ENCODE data around the gene OSBP. TPM values are rescaled to one million over a fixed set of nuclear protein-coding genes. Genes with fewer than 3 reads are reported as not detected.

Gene OSBP
- total and polyA plus RNA-seq, 2 experiments from 2014 or later: 11.0 to 39.3 TPM

GRCh38 chr11:59575505-59575904 lies 40.1 kb downstream of the OSBP start:
- Histone ChIP-seq H3K4me2 (no peak overlapping the region), H3K4me3 (no peak overlapping the region), H3K9me2 (ENCODE audit: insufficient read depth) (no peaks in the 10 kb centered on the region), H4K20me1 (replicated peaks; ENCODE audit: insufficient read depth) (peaks cover 4% of the 10 kb centered on the region; the same call in 1 of the 2 replicates), H3F3A (replicated peaks; ENCODE audit: low read depth) (0 out of 2 replicates have a peak, but pooled peaks cover 3% of the 10 kb centered on the region), H3K79me2 (replicated peaks; ENCODE audit: insufficient read depth) (no peaks in the 10 kb centered on the region), H3K27me3 (ENCODE audit: insufficient read depth) (no peaks in the 10 kb centered on the region), H3K36me3 (ENCODE audit: insufficient read depth) (peaks cover 22% of the 10 kb centered on the region), H3K4me1 (ENCODE audit: insufficient read depth) (no peaks in the 10 kb centered on the region), H3K27ac (ENCODE audit: low read depth) (no peak overlapping the region), H2AFZ (no peak overlapping the region)
- Mint-ChIP-seq H3K4me3 (no peak overlapping the region), H3K36me3 (ENCODE audit: low read depth) (peaks cover 57% of the 10 kb centered on the region), H3K9me3 (no peaks in the 10 kb centered on the region), H3K27ac (no peak overlapping the region), H3K4me1 (no peaks in the 10 kb centered on the region), H3K27me3 (ENCODE audit: insufficient read depth, low read depth, poor library complexity) (no peaks in the 10 kb centered on the region)
- ATAC-seq (no peak), DNase-seq (ENCODE audit: low spot score) (no peak)
- TF ChIP-seq, protein P1, sequence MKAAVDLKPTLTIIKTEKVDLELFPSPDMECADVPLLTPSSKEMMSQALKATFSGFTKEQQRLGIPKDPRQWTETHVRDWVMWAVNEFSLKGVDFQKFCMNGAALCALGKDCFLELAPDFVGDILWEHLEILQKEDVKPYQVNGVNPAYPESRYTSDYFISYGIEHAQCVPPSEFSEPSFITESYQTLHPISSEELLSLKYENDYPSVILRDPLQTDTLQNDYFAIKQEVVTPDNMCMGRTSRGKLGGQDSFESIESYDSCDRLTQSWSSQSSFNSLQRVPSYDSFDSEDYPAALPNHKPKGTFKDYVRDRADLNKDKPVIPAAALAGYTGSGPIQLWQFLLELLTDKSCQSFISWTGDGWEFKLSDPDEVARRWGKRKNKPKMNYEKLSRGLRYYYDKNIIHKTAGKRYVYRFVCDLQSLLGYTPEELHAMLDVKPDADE (IDR thresholded peaks at IDR 0.05): no peak
- TF ChIP-seq CREB1 (CRISPR knock-in tag; IDR thresholded peaks at IDR 0.05; ENCODE audit: low read depth) (no peak), ZNF114 (CRISPR knock-in tag; IDR thresholded peaks at IDR 0.05) (no peak), EZH2 (IDR thresholded peaks at IDR 0.05; ENCODE audit: low read depth, unreplicated experiment) (no peak), NANOG (IDR thresholded peaks at IDR 0.05; ENCODE audit: borderline replicate concordance) (no peak), JUNB (IDR thresholded peaks at IDR 0.05; ENCODE audit: unreplicated experiment) (no peak), REST (IDR thresholded peaks at IDR 0.05; ENCODE audit: unreplicated experiment) (no peak), ZNF331 (CRISPR knock-in tag; IDR thresholded peaks at IDR 0.05; ENCODE audit: low read depth) (no peak), STAT1 (IDR thresholded peaks at IDR 0.05; ENCODE audit: unreplicated experiment) (no peak), EZH2phosphoT487 (IDR thresholded peaks at IDR 0.05; ENCODE audit: unreplicated experiment) (no peak), POLR2AphosphoS5 (IDR thresholded peaks at IDR 0.05; ENCODE audit: low read depth) (no peak)
- TF ChIP-seq, protein P2, sequence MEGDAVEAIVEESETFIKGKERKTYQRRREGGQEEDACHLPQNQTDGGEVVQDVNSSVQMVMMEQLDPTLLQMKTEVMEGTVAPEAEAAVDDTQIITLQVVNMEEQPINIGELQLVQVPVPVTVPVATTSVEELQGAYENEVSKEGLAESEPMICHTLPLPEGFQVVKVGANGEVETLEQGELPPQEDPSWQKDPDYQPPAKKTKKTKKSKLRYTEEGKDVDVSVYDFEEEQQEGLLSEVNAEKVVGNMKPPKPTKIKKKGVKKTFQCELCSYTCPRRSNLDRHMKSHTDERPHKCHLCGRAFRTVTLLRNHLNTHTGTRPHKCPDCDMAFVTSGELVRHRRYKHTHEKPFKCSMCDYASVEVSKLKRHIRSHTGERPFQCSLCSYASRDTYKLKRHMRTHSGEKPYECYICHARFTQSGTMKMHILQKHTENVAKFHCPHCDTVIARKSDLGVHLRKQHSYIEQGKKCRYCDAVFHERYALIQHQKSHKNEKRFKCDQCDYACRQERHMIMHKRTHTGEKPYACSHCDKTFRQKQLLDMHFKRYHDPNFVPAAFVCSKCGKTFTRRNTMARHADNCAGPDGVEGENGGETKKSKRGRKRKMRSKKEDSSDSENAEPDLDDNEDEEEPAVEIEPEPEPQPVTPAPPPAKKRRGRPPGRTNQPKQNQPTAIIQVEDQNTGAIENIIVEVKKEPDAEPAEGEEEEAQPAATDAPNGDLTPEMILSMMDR (conservative IDR thresholded peaks at IDR 0.05; ENCODE audit: low read depth in 2 of 2): no peak
- TF ChIP-seq, protein P3, sequence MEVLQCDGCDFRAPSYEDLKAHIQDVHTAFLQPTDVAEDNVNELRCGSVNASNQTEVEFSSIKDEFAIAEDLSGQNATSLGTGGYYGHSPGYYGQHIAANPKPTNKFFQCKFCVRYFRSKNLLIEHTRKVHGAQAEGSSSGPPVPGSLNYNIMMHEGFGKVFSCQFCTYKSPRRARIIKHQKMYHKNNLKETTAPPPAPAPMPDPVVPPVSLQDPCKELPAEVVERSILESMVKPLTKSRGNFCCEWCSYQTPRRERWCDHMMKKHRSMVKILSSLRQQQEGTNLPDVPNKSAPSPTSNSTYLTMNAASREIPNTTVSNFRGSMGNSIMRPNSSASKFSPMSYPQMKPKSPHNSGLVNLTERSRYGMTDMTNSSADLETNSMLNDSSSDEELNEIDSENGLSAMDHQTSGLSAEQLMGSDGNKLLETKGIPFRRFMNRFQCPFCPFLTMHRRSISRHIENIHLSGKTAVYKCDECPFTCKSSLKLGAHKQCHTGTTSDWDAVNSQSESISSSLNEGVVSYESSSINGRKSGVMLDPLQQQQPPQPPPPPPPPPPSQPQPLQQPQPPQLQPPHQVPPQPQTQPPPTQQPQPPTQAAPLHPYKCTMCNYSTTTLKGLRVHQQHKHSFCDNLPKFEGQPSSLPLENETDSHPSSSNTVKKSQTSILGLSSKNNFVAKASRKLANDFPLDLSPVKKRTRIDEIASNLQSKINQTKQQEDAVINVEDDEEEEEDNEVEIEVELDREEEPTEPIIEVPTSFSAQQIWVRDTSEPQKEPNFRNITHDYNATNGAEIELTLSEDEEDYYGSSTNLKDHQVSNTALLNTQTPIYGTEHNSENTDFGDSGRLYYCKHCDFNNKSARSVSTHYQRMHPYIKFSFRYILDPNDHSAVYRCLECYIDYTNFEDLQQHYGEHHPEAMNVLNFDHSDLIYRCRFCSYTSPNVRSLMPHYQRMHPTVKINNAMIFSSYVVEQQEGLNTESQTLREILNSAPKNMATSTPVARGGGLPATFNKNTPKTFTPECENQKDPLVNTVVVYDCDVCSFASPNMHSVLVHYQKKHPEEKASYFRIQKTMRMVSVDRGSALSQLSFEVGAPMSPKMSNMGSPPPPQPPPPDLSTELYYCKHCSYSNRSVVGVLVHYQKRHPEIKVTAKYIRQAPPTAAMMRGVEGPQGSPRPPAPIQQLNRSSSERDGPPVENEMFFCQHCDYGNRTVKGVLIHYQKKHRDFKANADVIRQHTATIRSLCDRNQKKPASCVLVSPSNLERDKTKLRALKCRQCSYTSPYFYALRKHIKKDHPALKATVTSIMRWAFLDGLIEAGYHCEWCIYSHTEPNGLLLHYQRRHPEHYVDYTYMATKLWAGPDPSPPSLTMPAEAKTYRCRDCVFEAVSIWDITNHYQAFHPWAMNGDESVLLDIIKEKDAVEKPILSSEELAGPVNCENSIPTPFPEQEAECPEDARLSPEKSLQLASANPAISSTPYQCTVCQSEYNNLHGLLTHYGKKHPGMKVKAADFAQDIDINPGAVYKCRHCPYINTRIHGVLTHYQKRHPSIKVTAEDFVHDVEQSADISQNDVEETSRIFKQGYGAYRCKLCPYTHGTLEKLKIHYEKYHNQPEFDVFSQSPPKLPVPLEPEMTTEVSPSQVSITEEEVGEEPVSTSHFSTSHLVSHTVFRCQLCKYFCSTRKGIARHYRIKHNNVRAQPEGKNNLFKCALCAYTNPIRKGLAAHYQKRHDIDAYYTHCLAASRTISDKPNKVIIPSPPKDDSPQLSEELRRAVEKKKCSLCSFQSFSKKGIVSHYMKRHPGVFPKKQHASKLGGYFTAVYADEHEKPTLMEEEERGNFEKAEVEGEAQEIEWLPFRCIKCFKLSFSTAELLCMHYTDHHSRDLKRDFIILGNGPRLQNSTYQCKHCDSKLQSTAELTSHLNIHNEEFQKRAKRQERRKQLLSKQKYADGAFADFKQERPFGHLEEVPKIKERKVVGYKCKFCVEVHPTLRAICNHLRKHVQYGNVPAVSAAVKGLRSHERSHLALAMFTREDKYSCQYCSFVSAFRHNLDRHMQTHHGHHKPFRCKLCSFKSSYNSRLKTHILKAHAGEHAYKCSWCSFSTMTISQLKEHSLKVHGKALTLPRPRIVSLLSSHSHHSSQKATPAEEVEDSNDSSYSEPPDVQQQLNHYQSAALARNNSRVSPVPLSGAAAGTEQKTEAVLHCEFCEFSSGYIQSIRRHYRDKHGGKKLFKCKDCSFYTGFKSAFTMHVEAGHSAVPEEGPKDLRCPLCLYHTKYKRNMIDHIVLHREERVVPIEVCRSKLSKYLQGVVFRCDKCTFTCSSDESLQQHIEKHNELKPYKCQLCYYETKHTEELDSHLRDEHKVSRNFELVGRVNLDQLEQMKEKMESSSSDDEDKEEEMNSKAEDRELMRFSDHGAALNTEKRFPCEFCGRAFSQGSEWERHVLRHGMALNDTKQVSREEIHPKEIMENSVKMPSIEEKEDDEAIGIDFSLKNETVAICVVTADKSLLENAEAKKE (CRISPR knock-in tag; IDR thresholded peaks at IDR 0.05): no peak
